Activated naive CD8-positive, alpha-beta T cell treated with anti-CD3 and anti-CD28 coated beads, Interleukin-2, amount 50 U/mL, for 24 hours (primary cell): ENCODE results near the gene NSA2.
"Not testable (repeated sequence)": the region's sequence is repeated elsewhere in the genome, so short reads cannot be mapped to it uniquely, and the experiment has no call there.

Experiments
- ATAC-seq: fragments of 150-1000 bp; cut with Tn5 transposase; one replicate; pipeline ENCODE4 v1.10.0; 2021
- DNase-seq: peaks from one replicate; pipeline ENCODE4 v3.0.0; 2021
- H3K27ac Mint-ChIP-seq: one replicate; pipeline ENCODE4 v1.8.0; 2021; ENCODE audit warnings: mild to moderate bottlenecking, mixed read lengths
- H3K27me3 Mint-ChIP-seq: one replicate; pipeline ENCODE4 v1.8.0; 2021; ENCODE audit warnings: mixed read lengths
- H3K36me3 Mint-ChIP-seq: one replicate; pipeline ENCODE4 v1.8.0; 2021; ENCODE audit warnings: low read depth, mixed read lengths
- H3K4me1 Mint-ChIP-seq: one replicate; pipeline ENCODE4 v1.8.0; 2021; ENCODE audit warnings: mixed read lengths
- H3K4me3 Mint-ChIP-seq: one replicate; pipeline ENCODE4 v1.8.0; 2021; ENCODE audit warnings: mild to moderate bottlenecking, moderate library complexity, mixed read lengths
- H3K9me3 Mint-ChIP-seq: one replicate; pipeline ENCODE4 v1.8.0; 2021; ENCODE audit warnings: mixed read lengths

Gene NSA2

GRCh38 chr5:74786851-74787250 lies 19.8 kb downstream of the NSA2 start:
- no peak overlapping the region for H3K27ac Mint-ChIP-seq
- H3K9me3 Mint-ChIP-seq, result no peaks in the 10 kb centered on the region

DNA sequence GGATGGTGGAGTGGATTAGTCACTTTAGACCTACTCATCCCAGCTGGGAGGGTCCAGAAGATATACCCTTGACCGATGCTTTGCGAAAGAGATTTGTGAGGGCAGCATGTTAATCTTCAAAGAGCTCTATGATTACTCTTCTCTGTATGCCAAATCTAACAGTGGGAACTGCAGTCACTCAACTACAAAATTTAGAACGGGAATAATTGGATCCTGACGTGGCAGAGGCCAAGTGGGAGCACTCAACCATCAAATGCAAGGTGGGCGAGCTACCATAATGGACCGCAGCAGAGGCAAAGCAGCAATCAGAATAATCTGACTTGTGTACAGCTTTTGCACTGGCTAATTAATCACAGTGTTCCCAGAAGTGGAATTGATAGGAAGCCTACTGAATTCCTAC lies 20.4 kb downstream of the NSA2 start:
- Mint-ChIP-seq H3K27ac (no peak overlapping the region), H3K27me3 (no peaks in the 10 kb centered on the region), H3K9me3 (no peaks in the 10 kb centered on the region), H3K4me1 (no peaks in the 10 kb centered on the region), H3K36me3 (peaks cover 10% of the 10 kb centered on the region), H3K4me3 (no peak overlapping the region)
- DNase-seq (no peak), ATAC-seq (no peak)

More at GRCh38 chr5:74786851-74787250, 19.8 kb downstream of the NSA2 start:
- H3K4me3 Mint-ChIP-seq, result no peak overlapping the region
- H3K27me3 Mint-ChIP-seq, result no peaks in the 10 kb centered on the region
- DNase-seq (no peak), ATAC-seq (no peak)
- peaks cover 10% of the 10 kb centered on the region for H3K36me3 Mint-ChIP-seq
- H3K4me1 Mint-ChIP-seq, result no peaks in the 10 kb centered on the region

GRCh38 chr5:74791669-74792068 lies 24.6 kb downstream of the NSA2 start:
- not testable (repeated sequence) for DNase-seq, H3K27me3 Mint-ChIP-seq, ATAC-seq, H3K27ac Mint-ChIP-seq, H3K4me1 Mint-ChIP-seq, H3K4me3 Mint-ChIP-seq, H3K9me3 Mint-ChIP-seq
- peaks cover 26% of the 10 kb centered on the region for H3K36me3 Mint-ChIP-seq

GRCh38 chr5:74798977-74799911 lies 32.2 kb downstream of the NSA2 start:
- no peak for DNase-seq
- ATAC-seq, result no peak
- Mint-ChIP-seq H3K27me3 (no peaks in the 10 kb centered on the region), H3K4me1 (no peaks in the 10 kb centered on the region), H3K27ac (no peak overlapping the region), H3K9me3 (no peaks in the 10 kb centered on the region), H3K36me3 (peaks cover 23% of the 10 kb centered on the region), H3K4me3 (no peak overlapping the region)

GRCh38 chr5:74801197-74801596 lies 34.1 kb downstream of the NSA2 start:
- Mint-ChIP-seq H3K9me3 (no peaks in the 10 kb centered on the region), H3K4me1 (no peaks in the 10 kb centered on the region), H3K27ac (no peak overlapping the region), H3K27me3 (no peaks in the 10 kb centered on the region), H3K4me3 (no peak overlapping the region), H3K36me3 (peaks cover 15% of the 10 kb centered on the region)
- DNase-seq (no peak), ATAC-seq (no peak)

DNA sequence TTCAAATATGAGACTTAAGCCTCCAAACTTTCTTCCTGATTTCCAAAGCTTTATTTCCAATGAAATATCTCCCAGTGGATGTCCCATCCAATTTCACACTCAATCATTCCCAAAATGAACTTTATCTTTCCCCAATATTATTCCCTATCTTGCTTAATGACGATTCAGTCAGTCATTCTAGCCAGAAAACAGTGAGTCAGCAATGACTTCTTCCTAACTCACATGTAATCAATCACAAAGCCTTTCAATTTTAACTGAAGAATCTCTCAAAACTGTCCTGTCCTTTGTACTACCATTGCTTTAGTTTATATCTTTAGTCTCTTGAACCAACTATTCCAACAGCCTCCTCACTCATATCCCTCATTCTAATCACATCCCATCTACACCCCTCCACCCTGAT lies 34.9 kb downstream of the NSA2 start:
- Mint-ChIP-seq H3K27ac (no peak overlapping the region), H3K36me3 (peaks cover 15% of the 10 kb centered on the region), H3K27me3 (no peaks in the 10 kb centered on the region), H3K9me3 (no peaks in the 10 kb centered on the region), H3K4me3 (no peak overlapping the region), H3K4me1 (no peaks in the 10 kb centered on the region)
- DNase-seq (no peak), ATAC-seq (no peak)

DNA sequence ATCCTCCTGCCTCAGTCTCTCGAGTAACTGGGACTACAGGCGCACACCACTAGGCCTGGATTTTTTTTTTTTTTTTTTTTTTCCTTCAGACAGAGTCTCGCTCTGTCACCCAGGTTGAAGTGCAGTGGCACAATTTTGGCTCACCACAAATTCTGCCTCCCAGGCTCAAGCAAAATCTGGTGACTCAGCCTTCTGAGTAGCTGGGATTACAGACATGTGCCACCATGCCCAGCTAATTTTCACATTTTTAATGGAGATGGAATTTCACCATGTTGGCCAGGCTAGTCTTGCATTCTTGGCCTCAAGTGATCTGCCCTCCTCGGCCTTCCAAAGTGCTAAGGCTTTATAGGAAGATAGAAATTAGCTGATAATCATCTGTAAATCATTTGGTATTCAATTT lies 43.9 kb downstream of the NSA2 start:
- H3K4me1 Mint-ChIP-seq, result no peaks in the 10 kb centered on the region
- DNase-seq (no peak), ATAC-seq (no peak)
- no peak overlapping the region for H3K27ac Mint-ChIP-seq
- H3K27me3 Mint-ChIP-seq, result no peaks in the 10 kb centered on the region
- H3K9me3 Mint-ChIP-seq, result no peaks in the 10 kb centered on the region
- H3K36me3 Mint-ChIP-seq, result peaks cover 13% of the 10 kb centered on the region
- H3K4me3 Mint-ChIP-seq, result no peak overlapping the region

- H3K4me3 Mint-ChIP-seq, result no peak overlapping the region
- no peaks in the 10 kb centered on the region for H3K27me3 Mint-ChIP-seq
- no peak for DNase-seq
- H3K36me3 Mint-ChIP-seq, result peaks cover 15% of the 10 kb centered on the region
- no peak overlapping the region for H3K27ac Mint-ChIP-seq
- H3K4me1 Mint-ChIP-seq, result peaks cover 11% of the 10 kb centered on the region
- ATAC-seq, result no peak
- H3K9me3 Mint-ChIP-seq, result no peaks in the 10 kb centered on the region
Measured at GRCh38 chr5:74816875-74817274, 49.8 kb downstream of the NSA2 start.

DNA sequence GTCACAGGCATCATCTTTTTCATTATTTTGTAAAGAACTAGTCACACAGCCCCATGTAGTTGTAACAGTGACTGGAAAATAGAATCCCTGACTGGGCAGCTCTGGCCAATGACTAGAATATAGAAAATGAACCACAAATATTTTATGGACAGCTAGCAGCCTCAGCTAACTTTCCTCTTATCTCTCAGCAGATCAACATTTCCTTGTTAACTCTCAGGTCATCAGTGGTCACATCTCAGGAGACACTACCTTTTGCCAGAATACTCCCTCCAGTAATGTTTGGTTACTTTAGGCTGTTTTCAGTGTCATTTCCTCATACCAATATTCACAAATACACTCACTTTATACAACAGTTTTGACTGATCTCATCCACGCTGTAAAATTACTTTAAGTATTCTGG lies 55.2 kb downstream of the NSA2 start:
- Mint-ChIP-seq H3K36me3 (peaks cover 4% of the 10 kb centered on the region), H3K4me3 (no peak overlapping the region), H3K4me1 (peaks cover 2% of the 10 kb centered on the region), H3K27ac (no peak overlapping the region), H3K27me3 (no peaks in the 10 kb centered on the region), H3K9me3 (no peaks in the 10 kb centered on the region)
- ATAC-seq, result no peak
- no peak for DNase-seq

- no peak overlapping the region for H3K4me3 Mint-ChIP-seq
- peaks cover 8% of the 10 kb centered on the region for H3K36me3 Mint-ChIP-seq
- no peaks in the 10 kb centered on the region for H3K4me1 Mint-ChIP-seq
- ATAC-seq, result no peak
- no peak for DNase-seq
- no peak overlapping the region for H3K27ac Mint-ChIP-seq
- H3K27me3 Mint-ChIP-seq, result no peaks in the 10 kb centered on the region
- H3K9me3 Mint-ChIP-seq, result no peaks in the 10 kb centered on the region
Measured at GRCh38 chr5:74829413-74829812, 62.4 kb downstream of the NSA2 start.
